Activated T-cell treated with anti-CD3 and anti-CD28 coated beads for 4 hours (primary cell): ENCODE data around the gene BCL2.

ENCODE experiments used
- DNase-seq: peaks from one replicate; pipeline ENCODE4 v3.0.0-alpha.2; 2020

BCL2 gene

DNA sequence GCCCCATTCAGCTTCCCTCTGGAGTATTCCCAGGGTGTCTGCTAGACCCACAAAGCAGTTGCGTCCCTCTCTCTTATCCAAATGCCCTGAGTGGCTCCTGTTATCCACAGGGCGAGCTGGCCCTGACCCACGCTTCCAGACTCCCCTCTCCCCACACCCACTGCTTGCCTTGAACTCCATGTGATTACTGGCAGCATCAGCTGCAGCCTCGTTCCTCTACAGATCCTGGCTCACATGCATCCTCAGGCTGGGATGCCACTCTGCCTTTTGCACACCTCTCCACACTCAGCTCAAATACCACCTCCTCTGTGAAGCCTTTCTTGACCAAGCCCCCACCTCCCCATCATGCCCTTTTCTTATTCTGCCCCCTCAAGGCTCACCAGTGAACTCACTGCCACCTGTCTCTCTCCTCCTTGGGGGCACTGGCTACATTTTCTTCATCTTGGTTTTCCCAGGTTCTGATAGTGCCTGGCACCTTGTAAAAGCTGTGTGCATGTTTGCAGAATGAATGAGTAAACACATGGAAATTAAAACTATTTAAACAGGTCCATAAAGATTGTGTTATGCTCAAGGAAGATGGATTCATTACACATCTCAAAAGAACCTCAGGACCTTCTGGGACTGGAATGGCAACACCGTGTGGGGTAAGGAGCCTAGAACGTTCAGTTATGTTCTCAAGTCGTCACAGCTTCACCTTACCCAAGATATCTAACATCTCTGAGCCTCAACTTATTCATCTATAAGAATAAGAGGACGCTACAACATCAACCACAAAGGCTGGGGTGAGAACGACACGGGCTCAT is 165.0 kb downstream of the BCL2 start:
- no peak for DNase-seq

DNA sequence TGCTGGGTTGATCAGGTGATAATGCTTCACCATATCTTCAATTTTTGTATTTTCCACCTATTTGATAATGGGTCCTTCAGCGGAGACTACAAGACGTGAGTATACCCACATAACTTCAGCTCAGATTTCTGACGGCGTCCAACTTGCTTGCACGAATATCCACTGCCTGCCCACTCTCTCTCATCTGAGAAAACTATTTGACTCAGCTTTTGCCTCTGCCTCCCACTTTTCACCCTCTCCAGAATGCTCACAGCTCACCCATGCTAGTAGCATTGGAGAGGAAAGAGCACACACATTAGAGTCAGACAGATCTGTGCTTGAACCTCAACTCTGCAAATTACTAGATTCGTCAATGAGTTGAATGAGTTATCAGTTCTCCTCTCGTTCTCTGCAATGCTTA is 166.8 kb downstream of the BCL2 start:
- DNase-seq = no peak

DNA sequence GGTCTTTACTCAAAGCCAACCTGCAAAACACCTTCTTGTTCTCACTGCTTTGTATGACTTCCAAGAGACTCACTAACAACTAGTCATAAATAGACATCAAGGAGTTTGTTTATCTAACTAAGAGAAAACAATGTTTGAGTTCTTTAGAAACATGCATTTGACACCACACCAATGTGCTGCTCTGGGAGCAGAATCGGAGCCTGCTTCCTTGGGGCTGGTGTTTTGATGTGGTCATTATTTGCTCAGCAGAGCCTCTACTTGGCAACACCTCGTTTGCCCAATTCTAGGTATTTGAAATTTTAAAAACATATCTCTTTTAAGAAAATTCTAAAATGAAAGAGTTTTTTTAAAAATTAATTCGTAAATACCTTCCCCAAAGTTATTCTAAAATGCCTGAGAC is 167.5 kb downstream of the BCL2 start:
- no peak for DNase-seq

DNA sequence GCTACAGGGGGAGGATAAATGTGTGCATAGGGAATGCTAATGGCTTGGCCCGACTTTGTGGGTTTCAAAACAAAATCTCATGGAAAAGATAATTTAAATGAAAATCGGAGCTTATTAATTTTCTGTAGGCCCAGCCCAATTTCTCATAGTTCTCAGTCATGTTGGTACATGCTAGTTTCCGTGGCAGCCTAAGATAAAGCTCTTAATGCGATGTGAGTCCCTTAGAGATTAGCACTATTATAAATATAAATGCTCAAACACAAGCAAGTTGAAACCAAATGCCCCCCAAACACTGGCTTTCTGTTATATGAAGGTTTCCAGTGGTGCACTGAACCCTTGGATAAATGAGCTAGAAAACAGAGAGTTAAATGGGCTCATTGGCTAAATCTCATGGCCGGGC is 168.0 kb downstream of the BCL2 start:
- DNase-seq = no peak

DNA sequence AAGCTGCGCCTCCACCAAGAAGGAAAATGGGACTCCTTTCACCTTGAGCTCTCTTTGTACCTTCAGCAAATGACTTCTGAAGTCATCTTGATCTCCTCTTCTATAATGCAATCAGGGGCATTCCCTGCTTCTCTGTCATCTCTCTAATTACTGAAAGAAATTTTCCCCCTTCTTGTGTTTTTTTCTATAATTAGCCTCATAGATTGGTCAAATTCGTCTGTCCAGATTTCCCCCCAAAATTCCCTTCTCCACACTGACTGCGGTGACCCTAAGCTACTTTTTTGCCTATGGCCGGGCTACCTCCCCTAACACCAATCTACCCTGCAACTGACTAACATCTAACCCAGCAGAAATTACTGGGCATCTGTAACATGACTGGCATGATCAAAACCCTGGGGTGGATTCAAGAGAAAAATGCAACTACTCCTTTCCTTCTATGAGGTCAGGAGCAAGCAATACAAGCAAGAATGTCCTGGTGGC is 168.6 kb downstream of the BCL2 start:
- DNase-seq = no peak

DNA sequence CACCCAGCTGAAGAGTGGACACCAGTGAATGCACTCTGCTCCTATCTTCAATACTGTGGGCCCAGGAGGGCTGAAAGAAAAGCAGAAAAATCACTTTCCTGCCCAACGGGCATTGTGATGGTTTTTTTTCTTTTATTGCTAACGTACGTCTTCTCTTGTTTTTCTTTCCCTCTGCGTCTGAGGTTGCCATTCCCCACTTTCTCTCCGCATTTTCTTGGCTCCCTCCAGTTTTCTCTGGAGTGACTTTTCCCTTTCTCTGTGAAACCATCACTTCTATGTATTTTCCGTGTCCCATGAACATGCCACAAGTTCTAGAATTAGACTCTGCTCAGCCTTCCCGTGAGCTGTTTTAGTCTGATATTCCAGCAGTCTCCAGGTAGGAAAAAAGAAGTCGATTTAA is 169.2 kb downstream of the BCL2 start:
- DNase-seq = no peak

DNA sequence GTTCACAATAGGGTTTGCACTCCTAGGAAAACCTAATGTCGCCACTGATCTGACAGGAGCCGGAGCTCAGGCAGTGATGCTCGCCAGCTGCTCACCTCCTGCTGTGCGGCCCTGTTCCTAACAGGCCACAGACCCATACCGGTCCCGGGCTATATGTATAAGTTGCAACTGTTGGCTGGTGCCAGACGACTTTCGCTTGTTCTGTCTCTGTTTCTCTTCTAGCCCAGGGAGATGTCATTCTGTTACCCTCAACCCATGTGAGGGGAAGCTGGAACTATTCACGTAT is 170.3 kb downstream of the BCL2 start:
- DNase-seq = no peak

DNA sequence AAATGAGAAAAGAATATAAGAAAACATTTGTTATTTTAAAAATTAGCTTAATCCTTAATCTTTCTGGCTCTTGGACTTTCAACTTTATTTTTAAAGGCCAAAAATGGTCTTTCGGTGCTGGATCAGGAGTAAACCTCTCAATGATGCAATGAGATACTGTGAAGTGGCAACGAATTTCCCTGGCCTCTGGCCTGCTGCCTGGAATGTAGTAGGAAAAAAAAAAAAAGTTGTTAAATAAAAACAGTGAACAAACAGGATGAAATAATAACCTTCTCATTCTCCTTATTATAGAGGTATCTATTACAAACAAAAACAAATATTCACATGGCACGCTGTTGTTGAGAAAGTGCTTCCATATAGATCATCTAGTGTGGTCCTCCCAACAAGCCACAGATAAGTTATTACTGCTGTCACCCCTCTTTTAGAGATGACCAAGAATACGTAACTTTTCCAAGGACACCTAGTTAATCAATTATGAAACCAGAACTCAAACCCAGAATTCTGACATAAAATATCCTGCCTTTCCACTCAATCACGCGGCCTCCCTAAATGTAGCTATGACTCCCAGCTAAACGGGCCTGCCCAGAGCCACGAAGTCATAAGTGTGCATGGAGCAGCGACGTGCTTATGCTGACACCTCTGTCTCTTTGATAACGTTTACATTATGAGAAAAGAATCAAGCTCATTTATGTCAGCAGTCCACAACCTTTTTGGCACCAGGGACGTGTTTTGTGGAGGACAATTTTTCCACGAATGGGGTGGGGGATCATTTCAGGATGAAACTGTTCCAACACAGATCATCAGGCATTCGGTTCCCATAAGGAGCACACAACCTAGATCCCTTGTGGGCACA is 170.9 kb downstream of the BCL2 start:
- DNase-seq = no peak

DNA sequence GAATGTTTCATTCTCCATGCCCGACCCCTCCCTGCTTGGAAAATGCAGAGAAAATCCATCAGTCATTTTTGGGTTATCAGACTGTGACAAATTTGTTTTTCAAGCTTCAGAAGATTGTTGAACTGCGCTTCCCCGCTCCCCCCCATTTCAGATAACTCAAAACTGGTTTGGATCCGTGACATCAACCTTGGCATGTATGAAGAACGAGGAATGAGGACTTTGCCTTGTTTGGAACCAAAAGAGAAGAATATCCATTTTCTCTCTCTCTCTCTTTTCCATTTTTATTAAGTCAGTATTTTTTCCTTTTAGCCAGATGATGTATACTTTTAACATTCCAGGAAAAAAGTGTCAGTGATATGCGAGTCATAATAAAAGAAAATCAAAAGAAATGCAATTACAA is 171.6 kb downstream of the BCL2 start:
- DNase-seq = no peak

DNA sequence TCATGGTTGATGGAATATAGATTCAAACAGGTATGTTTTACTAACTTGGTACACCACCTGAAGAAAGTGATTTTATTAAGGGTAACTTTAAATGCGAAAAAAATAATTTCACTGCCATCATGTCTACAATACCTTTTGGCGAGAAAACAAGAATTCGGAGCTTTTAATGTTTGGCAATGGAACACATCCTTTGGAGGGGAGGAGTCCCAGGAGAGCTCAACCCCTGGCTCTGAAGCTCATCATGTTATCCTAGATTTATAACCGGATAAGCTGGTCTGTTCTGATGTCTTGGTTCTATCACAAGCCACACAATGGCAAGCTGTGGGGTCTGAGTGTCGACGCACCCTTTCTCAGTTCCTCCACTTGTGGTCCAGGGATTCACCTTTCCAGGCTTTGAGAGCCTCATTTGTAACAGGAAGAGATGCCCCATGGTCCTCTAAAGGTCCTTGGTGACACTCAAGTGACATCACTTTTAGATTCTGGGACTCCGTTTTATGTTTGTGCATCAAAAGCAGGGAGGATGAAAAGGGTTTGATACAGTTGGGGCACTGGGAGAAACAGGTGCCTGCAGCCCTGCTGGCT is 172.7 kb downstream of the BCL2 start:
- DNase-seq = no peak

DNA sequence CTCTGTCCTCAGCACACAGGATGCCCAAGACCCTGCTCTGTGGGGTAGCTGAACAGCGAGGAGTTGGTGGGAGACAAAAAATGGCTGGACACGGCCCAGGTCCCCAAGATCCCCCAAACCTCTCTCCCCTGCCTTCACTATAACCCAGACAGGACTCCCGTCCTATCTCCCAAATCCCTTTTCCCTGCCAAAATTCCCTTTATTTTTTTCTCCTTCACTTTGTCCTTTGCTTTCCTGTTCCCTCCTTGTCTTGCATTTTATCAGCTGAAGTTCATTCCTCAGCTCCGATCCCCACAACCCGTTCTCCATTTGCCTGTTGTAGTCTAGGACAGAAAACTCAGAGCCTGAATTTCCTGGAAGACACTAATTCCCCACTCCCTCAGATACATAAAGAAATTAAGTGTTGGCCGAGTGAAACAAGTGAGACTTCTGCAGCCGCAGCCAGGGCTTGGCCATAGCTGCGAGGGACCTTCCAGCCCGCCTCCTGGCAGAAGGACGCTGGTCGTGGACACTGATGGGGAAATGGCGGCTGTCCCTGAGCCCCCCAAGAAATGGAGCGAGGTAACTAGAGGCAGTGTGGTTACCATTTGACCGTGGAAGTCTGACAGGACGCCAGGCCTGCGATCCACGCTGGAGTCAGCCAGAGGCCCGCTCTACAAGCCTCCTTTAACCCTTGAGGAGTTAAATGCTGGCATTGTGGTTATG is 173.6 kb downstream of the BCL2 start:
- DNase-seq = no peak

DNA sequence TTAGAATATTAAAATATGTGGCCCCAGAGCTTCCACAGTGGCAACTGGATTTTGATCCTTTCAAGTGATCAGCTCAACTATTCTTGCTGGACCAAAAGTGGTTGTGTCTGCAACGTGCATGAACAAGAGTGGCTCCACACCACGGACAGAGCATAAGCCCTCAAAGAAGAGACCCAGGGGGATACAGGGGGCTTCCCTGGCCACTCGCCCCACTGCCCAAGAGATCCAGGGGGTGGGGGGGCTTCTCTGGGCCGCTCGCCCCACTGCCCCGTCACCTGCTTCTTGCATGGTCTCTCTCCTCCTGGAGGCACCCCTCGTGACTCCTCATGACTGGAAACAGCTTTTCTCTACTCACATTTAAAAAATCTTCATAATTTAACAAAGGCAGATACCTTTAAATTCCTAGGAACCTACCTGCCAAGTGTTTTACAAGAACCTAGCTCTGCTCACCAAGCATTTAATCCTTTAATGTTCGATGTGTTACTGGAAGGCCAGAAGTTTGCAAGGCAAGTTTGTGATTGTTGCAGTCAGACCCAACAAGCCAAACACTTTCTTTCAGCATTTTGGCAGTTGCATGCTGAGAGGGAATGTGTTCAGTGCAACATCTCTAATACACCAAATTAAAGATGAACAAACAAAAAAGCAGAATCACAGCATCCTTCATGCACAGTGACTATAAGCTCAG is 174.3 kb downstream of the BCL2 start:
- no peak for DNase-seq

DNA sequence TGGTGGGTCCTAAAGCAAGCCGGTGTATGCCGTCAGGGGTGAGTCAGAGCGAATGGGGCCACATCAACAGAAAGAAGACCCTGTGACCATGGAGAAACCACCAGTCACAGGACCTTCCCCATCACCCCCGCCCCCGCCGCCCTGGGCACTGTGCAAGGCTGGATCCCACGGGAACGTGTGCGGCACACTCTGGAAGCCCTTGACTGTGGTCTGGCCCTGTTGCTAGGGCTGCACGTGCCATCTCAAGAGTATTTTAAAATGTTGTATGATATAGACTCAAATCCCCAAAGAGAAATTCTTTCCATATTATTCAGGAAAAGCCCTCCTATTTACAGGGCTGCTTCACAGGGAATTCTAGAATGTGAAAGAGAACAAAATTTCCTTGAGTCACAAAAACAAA is 174.8 kb downstream of the BCL2 start:
- DNase-seq = no peak

DNA sequence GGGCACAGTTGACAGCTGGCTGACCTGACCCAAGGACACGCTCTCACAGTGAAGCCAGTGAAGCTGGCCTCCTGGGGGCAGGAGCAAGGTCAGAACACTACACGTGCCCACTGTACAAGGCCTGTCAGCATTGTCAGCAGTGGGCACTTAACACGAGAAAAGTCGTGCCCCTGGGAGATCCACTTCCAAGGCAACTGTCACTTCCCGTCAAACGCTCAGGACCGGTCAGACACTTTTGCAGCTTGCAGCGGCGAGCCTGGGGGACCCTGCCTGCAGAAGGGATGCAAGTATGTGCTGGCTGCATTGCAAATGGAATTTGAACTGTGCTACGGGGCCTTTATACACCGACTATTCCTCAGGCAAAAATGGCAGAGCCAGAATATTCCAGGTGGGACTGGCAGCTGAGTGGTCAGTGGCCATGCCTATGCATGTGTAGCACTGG is 176.2 kb downstream of the BCL2 start:
- no peak for DNase-seq

DNA sequence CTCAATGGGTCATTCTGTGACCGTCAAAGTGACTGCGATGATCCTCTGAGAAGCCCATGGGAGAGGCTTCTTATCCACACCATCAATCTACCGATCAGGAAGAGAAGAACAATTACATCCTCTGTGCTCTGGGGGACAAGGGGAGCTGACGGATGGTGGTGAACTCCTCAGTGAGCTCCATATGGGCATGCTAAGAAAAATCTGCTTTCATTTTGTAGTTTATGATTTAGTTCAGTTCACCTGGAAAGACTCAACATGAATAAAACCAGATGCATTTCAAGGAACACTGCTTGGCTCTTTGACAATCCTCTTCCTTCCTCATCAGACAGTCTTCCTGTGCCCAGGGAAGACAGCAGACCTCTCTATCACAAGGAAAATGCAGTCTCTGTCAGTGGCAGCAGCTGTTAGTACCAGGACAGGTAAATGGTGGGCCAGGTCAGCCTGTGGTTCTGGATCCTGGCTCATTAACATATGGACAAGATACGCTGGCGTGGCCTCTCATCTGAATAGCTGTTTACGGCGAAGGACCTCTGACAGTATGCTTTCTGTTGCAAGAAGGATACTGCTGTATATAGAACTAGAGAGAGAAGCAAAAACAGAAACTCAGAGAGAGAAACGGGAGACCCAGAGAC is 176.9 kb downstream of the BCL2 start:
- no peak for DNase-seq

DNA sequence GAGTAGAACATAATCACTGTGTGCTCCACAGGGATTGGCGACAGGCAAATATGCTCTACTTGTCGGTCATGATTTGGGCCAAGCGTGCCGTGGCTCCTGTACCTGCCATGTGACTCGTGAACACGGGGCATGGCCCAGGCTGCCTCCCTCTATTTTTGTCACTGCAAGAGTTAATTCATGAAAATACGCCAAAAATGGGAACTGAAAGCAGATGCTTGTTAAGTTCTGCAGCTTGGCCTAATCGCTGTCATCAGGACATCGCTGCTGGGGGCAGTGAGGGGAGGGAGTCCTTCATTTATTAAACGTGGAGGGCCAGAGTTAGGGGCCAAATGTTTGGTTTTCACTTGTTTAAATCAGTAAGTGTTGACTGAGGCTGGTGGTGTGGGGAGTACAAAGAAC is 177.8 kb downstream of the BCL2 start:
- DNase-seq = no peak

DNA sequence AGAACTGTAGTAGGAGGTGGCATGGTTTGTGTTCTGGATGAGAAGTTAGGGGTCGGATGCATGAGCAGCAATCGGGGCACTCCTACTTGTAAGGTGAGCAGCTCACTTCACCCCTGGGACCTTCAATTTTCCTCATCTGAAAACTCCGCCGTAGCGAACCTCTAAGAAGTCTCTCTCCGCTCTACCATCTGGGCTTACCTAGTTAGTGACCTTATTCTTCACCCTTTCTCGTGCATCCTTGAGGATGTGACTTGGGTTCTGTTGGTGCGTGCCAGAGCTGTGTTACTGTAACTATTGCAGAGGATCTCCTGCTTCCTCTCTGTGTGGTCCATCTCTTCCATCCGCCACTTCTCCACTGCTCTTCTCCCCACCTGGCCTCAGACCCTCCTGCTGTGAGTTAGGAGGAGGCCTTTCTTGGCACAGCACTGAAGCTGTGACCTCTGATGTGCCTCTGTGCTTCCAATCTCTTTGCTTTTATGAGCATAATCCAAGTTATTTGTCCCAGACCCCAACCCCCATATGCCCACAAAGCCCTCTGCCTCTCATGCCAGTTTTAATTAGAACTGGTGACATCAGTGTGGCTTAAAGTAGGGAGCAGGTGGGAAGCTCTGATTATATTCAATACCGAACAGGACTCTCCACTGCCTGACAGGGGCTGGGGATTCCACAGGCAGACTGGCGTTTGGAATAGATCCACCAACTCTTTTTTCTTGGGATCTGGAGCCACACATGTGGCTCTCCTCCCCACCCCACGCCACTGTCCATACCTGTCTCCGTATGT is 178.4 kb downstream of the BCL2 start:
- no peak for DNase-seq

DNA sequence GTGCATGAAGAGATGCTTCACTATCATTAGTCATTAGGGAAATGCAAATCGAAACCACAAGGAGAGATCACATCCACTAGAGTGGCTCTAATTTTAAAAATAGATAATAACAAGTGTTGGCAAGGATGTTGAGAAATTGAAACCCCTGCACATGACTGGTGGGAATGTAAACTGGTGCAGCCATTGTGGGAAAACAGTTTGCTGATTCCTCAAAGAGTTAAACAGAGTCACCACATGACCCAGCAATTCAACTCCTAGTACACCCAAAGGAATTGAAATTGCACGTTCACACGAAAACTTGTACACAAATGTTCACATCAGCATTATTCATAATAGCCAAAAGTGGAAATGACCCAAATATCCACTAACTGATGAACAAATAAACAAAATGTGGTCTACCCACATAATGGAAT is 179.5 kb downstream of the BCL2 start:
- no peak for DNase-seq

DNA sequence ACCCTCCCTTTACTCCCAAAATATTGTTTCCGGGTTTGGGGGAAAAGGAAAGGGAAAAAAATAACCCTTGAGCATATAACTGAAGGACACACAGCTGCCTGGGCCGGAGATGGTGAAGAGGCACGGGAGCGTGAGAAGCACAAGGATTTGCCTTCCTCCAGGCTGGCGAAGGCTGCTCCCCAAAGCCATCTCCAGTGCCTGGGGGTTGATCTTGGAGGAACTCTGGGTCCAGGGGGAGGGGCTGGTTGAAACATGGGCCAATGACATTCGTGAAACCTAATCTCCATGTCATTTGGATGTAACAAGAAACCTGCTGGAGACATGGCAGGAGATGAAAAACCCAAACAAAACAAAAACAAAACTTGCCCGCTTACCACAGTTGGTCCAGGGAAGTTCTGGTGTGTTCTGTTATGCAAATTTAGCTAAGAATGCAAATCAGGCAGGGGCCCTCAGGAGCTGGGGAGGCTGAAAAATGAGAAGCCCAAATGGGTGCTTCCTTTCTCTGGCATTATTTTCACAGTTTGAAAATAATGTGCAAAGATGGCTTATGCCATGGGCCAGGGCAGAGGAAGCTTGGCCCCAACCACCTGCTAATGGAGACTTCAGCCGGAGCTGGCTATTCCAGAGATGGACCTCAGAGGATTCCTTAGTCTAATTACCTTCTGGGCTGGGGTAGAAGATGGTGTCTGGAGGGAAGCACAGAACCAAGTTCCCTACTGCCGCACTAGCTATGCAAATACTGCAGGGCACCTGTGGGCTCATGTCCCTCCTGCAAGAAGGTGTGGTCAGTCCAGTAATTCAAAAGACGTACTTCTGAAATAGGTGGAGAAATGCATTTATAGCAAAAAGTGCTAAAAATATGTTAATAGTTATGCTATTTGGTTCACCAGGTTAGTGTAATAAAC is 180.9 kb downstream of the BCL2 start:
- no peak for DNase-seq

DNA sequence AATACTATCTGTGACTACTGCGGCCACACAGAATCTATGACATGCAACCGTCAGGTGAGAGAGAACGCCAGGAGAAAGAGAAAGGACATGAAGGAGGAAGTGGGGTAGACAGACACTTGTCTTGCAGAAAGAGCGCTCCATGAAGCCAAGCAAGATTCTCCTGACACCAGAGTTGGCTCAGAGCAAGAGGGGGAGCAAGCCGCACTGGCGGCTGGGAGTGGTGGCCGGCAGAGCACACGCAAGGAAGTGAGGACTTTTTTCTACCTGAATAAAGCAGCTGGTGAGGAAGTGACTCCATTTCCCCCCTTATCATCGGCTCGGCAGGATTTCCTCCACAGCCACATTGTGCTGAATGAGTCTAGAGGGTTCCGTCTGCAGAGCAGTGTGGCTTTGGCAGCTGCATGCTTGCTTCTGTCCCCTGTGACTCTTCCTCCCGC is 181.6 kb downstream of the BCL2 start:
- DNase-seq = no peak
